CD14-positive monocyte (primary cell): ENCODE measurements around the gene CAMK2A. TPM values are rescaled to one million over a fixed set of nuclear protein-coding genes. Genes with fewer than 3 reads are reported as not detected.

Experiments
- DNase-seq, 3 donors: peaks; one replicate each; pipeline ENCODE4 v3.0.0-alpha.2; 2011 to 2022
- H2AFZ ChIP-seq: 2 replicates; pipeline ENCODE4 v1.6.0; 2012; ENCODE audit warnings: mild to moderate bottlenecking, low read depth, low read length, inconsistent platforms; ENCODE audit not compliant: insufficient read depth, poor library complexity, severe bottlenecking
- H3K27ac ChIP-seq, 2 donors: 1 replicate in 1 of 2; 2 replicates in 1 of 2; pipeline ENCODE4 v1.5.1; 2012 to 2013; ENCODE audit warnings: low read length in 2 of 2, control low read depth in 1 of 2, inconsistent platforms in 1 of 2, low read depth in 1 of 2, mild to moderate bottlenecking in 1 of 2
- H3K27me3 ChIP-seq, 2 donors: one replicate each; pipeline versions ENCODE4 v1.6.0 to v1.6.1; 2011 to 2013; ENCODE audit warnings: low read length in 2 of 2; ENCODE audit not compliant: control insufficient read depth in 2 of 2, insufficient read depth in 2 of 2
- H3K36me3 ChIP-seq, 2 donors: replicated peaks in 1 of 2; 1 replicate in 1 of 2; 2 replicates in 1 of 2; pipeline versions ENCODE4 v1.5.1 to v1.6.1; 2012 to 2013; ENCODE audit warnings: low read length in 2 of 2, control low read depth in 1 of 2, inconsistent platforms in 1 of 2, mild to moderate bottlenecking in 1 of 2; ENCODE audit not compliant: insufficient read depth in 2 of 2, control insufficient read depth in 1 of 2
- H3K4me1 ChIP-seq, 2 donors: 1 replicate in 1 of 2; 2 replicates in 1 of 2; pipeline versions ENCODE4 v1.5.1 to v1.6.1; 2012 to 2013; ENCODE audit warnings: low read length in 2 of 2, control low read depth in 1 of 2, inconsistent platforms in 1 of 2, mild to moderate bottlenecking in 1 of 2, moderate library complexity in 1 of 2; ENCODE audit not compliant: insufficient read depth in 2 of 2, control insufficient read depth in 1 of 2
- H3K4me2 ChIP-seq: replicated peaks from 2 replicates; pipeline ENCODE3; 2012; ENCODE audit warnings: low read length, moderate library complexity, mild to moderate bottlenecking; ENCODE audit not compliant: poor library complexity, severe bottlenecking; ENCODE audit errors: extremely low read depth
- H3K4me3 ChIP-seq, 3 experiments: fragments of 200-600 bp in 1 of 3; sonication (generic) in 1 of 3; replicated peaks in 1 of 3; 1 replicate in 2 of 3; 2 replicates in 1 of 3; pipeline ENCODE4 v1.5.1; 2011 to 2013; ENCODE audit warnings: low read length in 3 of 3, mild to moderate bottlenecking in 3 of 3, control low read depth in 2 of 3, low read depth in 2 of 3, inconsistent platforms in 1 of 3, moderate library complexity in 1 of 3
- H3K79me2 ChIP-seq: 2 replicates; pipeline ENCODE4 v1.6.0; 2012; ENCODE audit warnings: mild to moderate bottlenecking, control low read depth, inconsistent platforms, low read length, moderate library complexity; ENCODE audit not compliant: insufficient read depth
- H3K9ac ChIP-seq: 2 replicates; pipeline ENCODE4 v1.6.0; 2017; ENCODE audit warnings: low read length, mild to moderate bottlenecking; ENCODE audit not compliant: insufficient read depth, poor library complexity, severe bottlenecking
- H3K9me3 ChIP-seq, 2 donors: replicated peaks in 1 of 2; 1 replicate in 1 of 2; 2 replicates in 1 of 2; pipeline versions ENCODE4 v1.5.1 to v1.6.1; 2012 to 2013; ENCODE audit warnings: low read length in 2 of 2, control low read depth in 1 of 2; ENCODE audit not compliant: control insufficient read depth in 1 of 2, insufficient read depth in 1 of 2
- H4K20me1 ChIP-seq: 2 replicates; pipeline ENCODE4 v1.6.0; 2012; ENCODE audit warnings: mild to moderate bottlenecking, low read length, control low read depth, moderate library complexity; ENCODE audit not compliant: insufficient read depth
- H3K27ac Mint-ChIP-seq, 7 donors: one replicate each; pipeline ENCODE4 v1.8.0; 2020; ENCODE audit warnings: mild to moderate bottlenecking in 7 of 7, mixed read lengths in 7 of 7, moderate library complexity in 6 of 7, inconsistent platforms in 2 of 7
- H3K27me3 Mint-ChIP-seq, 3 donors: one replicate each; pipeline ENCODE4 v1.8.0; 2021 to 2022; ENCODE audit warnings: low read depth in 3 of 3, mild to moderate bottlenecking in 3 of 3, mixed read lengths in 3 of 3, moderate library complexity in 3 of 3, inconsistent platforms in 1 of 3
- H3K36me3 Mint-ChIP-seq, 2 donors: one replicate each; pipeline ENCODE4 v1.8.0; 2020; ENCODE audit warnings: mixed read lengths in 2 of 2, inconsistent platforms in 1 of 2, mild to moderate bottlenecking in 1 of 2
- H3K4me1 Mint-ChIP-seq: one replicate; pipeline ENCODE4 v1.8.0; 2020; ENCODE audit warnings: mild to moderate bottlenecking, mixed read lengths
- H3K4me3 Mint-ChIP-seq, 2 donors: one replicate each; pipeline ENCODE4 v1.8.0; 2020; ENCODE audit warnings: mild to moderate bottlenecking in 2 of 2, mixed read lengths in 2 of 2, moderate library complexity in 1 of 2
- H3K9me3 Mint-ChIP-seq, 7 donors: one replicate each; pipeline ENCODE4 v1.8.0; 2020 to 2022; ENCODE audit warnings: mixed read lengths in 7 of 7, mild to moderate bottlenecking in 6 of 7, moderate library complexity in 6 of 7, inconsistent platforms in 2 of 7
- CTCF ChIP-seq: fragments of 200-600 bp; IDR thresholded peaks from one replicate; pipeline ENCODE4 v1.8.0; 2022; ENCODE audit warnings: antibody characterized with exemption, mild to moderate bottlenecking
- WGBS: methylation state at CpG from one replicate; pipeline ENCODE4 v1.1.5; 2013; ENCODE audit warnings: missing lambda C conversion rate; ENCODE audit not compliant: insufficient coverage; 5-methylcytosine and 5-hydroxymethylcytosine counted together
- intact Hi-C, 2 donors: fragments of 100-400 bp; cut with micrococcal nuclease; formaldehyde crosslinking; loops; one replicate each; pipeline versions ENCODE4 v1.15.0 to v1.15.1; 2023
- polyA plus RNA-seq, 3 donors: library from polyadenylated mRNA; depleted of rRNA in 1 of 3; unstranded in 2 of 3; stranded (reverse) in 1 of 3; fragments of 300-500 nt in 2 of 3; fragments of >200 nt in 1 of 3; fragmentation: Illumina TruSeq in 2 of 3; gene quantifications; 1 replicate in 2 of 3; 2 replicates in 1 of 3; pipeline ENCODE4 v1.2.3, GENCODE V29; 2012 to 2021

The CAMK2A gene
- polyA plus RNA-seq, 3 donors: not detected

DNA sequence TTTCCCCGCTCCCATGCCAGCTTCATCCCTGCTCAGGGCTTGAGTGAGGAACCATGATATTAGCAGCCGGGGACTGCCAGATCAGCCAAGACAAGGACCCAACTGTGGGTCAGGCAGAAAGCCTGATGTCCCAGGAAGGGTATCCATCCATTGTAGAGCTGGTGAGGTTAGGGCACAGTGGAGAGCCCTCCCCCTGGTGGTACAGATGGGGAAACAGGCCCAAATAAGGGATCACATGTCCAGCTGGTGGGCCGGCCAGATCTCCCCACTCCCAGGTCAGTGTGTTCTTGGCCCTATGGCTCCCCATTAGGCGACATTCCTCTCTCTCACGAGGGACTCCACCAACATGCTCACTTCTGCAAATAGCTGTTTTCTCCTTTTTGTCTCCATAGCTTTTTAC, 114.0 kb downstream of the CAMK2A start:
- H3K36me3 Mint-ChIP-seq: no peaks in the 10 kb centered on the region
- H3K27me3 ChIP-seq: peaks cover 0 to 4% of the 10 kb centered on the region in 2 donors
- intact Hi-C loops: no loop called here
- H3K9me3 ChIP-seq: no peaks in the 10 kb centered on the region
- H3K9me3 Mint-ChIP-seq: peaks cover 0 to 2% (median 0%) of the 10 kb centered on the region in 7 donors
- no peaks in the 10 kb centered on the region for H4K20me1 ChIP-seq
- H3K4me1 Mint-ChIP-seq: peaks cover 3% of the 10 kb centered on the region
- WGBS: 81% methylated on average over 5 of the region's 5 CpGs
- no peak overlapping the region for H3K4me3 ChIP-seq
- no peaks in the 10 kb centered on the region for H3K36me3 ChIP-seq
- H3K9ac ChIP-seq: no peak overlapping the region
- H3K79me2 ChIP-seq: no peaks in the 10 kb centered on the region
- no peak overlapping the region for H3K27ac ChIP-seq
- no peak overlapping the region for H3K4me2 ChIP-seq
- H3K4me3 Mint-ChIP-seq: no peak overlapping the region
- TF ChIP-seq CTCF: peak; percentile 26
- H3K27me3 Mint-ChIP-seq: peaks cover 7 to 9% (median 8%) of the 10 kb centered on the region in 3 donors
- DNase-seq: peak in 1 of 3 donors; percentile 37
- peak overlapping the region; percentile 13 for H2AFZ ChIP-seq
- peak overlapping the region in 2 of 7 donors; percentile 10 to 43 for H3K27ac Mint-ChIP-seq
- peaks cover 2 to 3% of the 10 kb centered on the region in 2 donors for H3K4me1 ChIP-seq

DNA sequence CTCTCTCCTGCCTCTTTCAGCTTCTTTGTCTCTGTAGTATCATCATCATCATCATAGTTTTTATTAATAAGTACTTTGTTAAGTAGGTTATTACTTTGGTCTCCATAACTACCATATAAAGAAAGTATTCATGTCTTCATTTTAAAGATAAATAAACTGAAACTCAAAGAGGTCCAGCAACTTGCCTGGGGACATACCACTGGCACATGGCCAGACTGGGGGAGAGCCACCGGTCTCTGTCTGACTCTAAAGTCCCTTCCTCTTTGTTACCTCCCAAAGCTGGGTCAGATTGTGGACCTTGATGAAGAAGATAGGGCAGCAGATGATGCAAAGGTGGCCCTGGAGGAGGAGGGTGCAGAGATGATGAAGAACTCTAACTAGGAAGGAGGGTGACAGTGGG, 114.5 kb downstream of the CAMK2A start:
- H3K4me3 ChIP-seq: no peak overlapping the region
- H3K79me2 ChIP-seq: no peaks in the 10 kb centered on the region
- H3K9ac ChIP-seq: no peak overlapping the region
- H2AFZ ChIP-seq: no peak overlapping the region
- H3K36me3 ChIP-seq: no peaks in the 10 kb centered on the region
- intact Hi-C loops: no loop called here
- H3K4me2 ChIP-seq: no peak overlapping the region
- no peak for TF ChIP-seq CTCF
- no peaks in the 10 kb centered on the region for H4K20me1 ChIP-seq
- Mint-ChIP-seq H3K4me3 (no peak overlapping the region), H3K9me3 (peaks cover 0 to 2% (median 0%) of the 10 kb centered on the region in 7 donors), H3K27me3 (peaks cover 9 to 11% (median 10%) of the 10 kb centered on the region in 3 donors), H3K36me3 (no peaks in the 10 kb centered on the region), H3K4me1 (no peaks in the 10 kb centered on the region), H3K27ac (no peak overlapping the region)
- no peak overlapping the region for H3K27ac ChIP-seq
- H3K9me3 ChIP-seq: no peaks in the 10 kb centered on the region
- H3K27me3 ChIP-seq: peaks cover 4 to 9% of the 10 kb centered on the region in 2 donors
- no CpG with 5 or more reads among the region's 1 CpG for WGBS
- H3K4me1 ChIP-seq: no peaks in the 10 kb centered on the region
- DNase-seq: no peak
